Panc1 (cell line): ENCODE measurements around the gene PPM1M. TPM values are rescaled to one million over a fixed set of nuclear protein-coding genes. Genes with fewer than 3 reads are reported as not detected.

Experiments
- ATAC-seq: fragments of 200-7000 bp; cut with Tn5 transposase; 2 replicates; pipeline ENCODE4 v1.9.1; 2020; ENCODE audit warnings: mild to moderate bottlenecking, moderate library complexity
- BruUV-seq: library from RNA; stranded (reverse); fragments of 400-500 nt; replicated peaks from 2 replicates; lab custom pipeline; 2021; lab: Mats Ljungman, UMichigan
- CTCF ChIA-PET: fragments of 300-600 bp; sonication (Branson Sonifier 250); formaldehyde crosslinking; loops from one replicate; lab custom pipeline; 2022; ENCODE audit warnings: antibody characterized with exemption; lab: Charles Lee
- POLR2A ChIA-PET: fragments of 300-600 bp; sonication (Branson Sonifier 250); formaldehyde crosslinking; loops from one replicate; lab custom pipeline; 2022; ENCODE audit warnings: antibody characterized with exemption; lab: Charles Lee
- DNase-seq: peaks from one replicate; pipeline ENCODE4 v3.0.0-alpha.2; 2010; ENCODE audit warnings: low read depth, low spot score
- H3K27ac ChIP-seq: 2 replicates; pipeline ENCODE4 v1.5.1; 2011; ENCODE audit warnings: mild to moderate bottlenecking, low read length, inconsistent platforms
- H3K27me3 ChIP-seq: fragments of 200-500 bp; sonication (Bioruptor generic); 2 replicates; pipeline ENCODE4 v1.6.0; 2014; ENCODE audit warnings: low read length, inconsistent platforms; ENCODE audit not compliant: control insufficient read depth, insufficient read depth
- H3K36me3 ChIP-seq: fragments of 200-500 bp; sonication (Bioruptor generic); 2 replicates; pipeline ENCODE4 v1.5.1; 2014; ENCODE audit warnings: inconsistent platforms, mild to moderate bottlenecking, low read length, moderate library complexity; ENCODE audit not compliant: control insufficient read depth, insufficient read depth
- H3K4me1 ChIP-seq: 2 replicates; pipeline ENCODE4 v1.5.1; 2011; ENCODE audit warnings: inconsistent platforms, mild to moderate bottlenecking, low read length, moderate library complexity; ENCODE audit not compliant: control insufficient read depth, insufficient read depth
- H3K4me3 ChIP-seq, 2 experiments: 2 replicates each; pipeline ENCODE4 v1.5.1; 2011 to 2012; ENCODE audit warnings: low read depth in 2 of 2, low read length in 2 of 2, mild to moderate bottlenecking in 2 of 2, inconsistent platforms in 1 of 2, moderate library complexity in 1 of 2
- H3K9me3 ChIP-seq: fragments of 200-500 bp; sonication (Bioruptor generic); 2 replicates; pipeline ENCODE4 v1.5.1; 2014; ENCODE audit warnings: low read depth, mild to moderate bottlenecking, inconsistent platforms, low read length, moderate library complexity; ENCODE audit not compliant: control insufficient read depth, insufficient read depth
- POLR2AphosphoS5 ChIP-seq: IDR thresholded peaks from 2 replicates; pipeline ENCODE4 v1.6.1; 2012; ENCODE audit warnings: mild to moderate bottlenecking, low read depth, low read length, moderate library complexity
- SIN3A ChIP-seq: IDR thresholded peaks from 2 replicates; pipeline ENCODE4 v1.6.1; 2012; ENCODE audit warnings: low read depth, mild to moderate bottlenecking, low read length, moderate library complexity, borderline replicate concordance; ENCODE audit not compliant: insufficient read depth
- TCF7L2 ChIP-seq: IDR thresholded peaks from 2 replicates; pipeline ENCODE4 v1.6.1; 2011; ENCODE audit warnings: mild to moderate bottlenecking, low read depth, low read length, inconsistent platforms
- in situ Hi-C: cut with HindIII; loops from 2 replicates; pipeline ENCODE4 v1.10.0; 2016; ENCODE audit warnings: low sequenced_read_pairs, low pct_unique_long_range_greater_than_20kb
- intact Hi-C: fragments of 100-400 bp; cut with micrococcal nuclease; formaldehyde crosslinking; loops from one replicate; pipeline ENCODE4 v1.10.0; 2022; ENCODE audit not compliant: unreplicated experiment
- total RNA-seq: library from RNA; stranded (reverse); gene quantifications from one replicate; pipeline ENCODE4 v1.2.1, GENCODE V29; 2021; ENCODE audit not compliant: unreplicated experiment
- TF ChIP-seq, protein P1 (sequence below): fragments of 450-650 bp; IDR thresholded peaks from 2 replicates; pipeline ENCODE4 v1.5.1; 2017; ENCODE audit warnings: mild to moderate bottlenecking
- TF ChIP-seq, protein P2 (sequence below), 2 experiments: IDR thresholded peaks; 2 replicates each; pipeline ENCODE4 v1.6.1; 2011 to 2012; ENCODE audit warnings: low read depth in 2 of 2, control low read depth in 1 of 2, low read length in 1 of 2, mild to moderate bottlenecking in 1 of 2, moderate library complexity in 1 of 2; ENCODE audit not compliant: insufficient read depth in 1 of 2

Gene PPM1M
- total RNA-seq, 1 experiment from 2014 or later: 9.7 TPM

DNA sequence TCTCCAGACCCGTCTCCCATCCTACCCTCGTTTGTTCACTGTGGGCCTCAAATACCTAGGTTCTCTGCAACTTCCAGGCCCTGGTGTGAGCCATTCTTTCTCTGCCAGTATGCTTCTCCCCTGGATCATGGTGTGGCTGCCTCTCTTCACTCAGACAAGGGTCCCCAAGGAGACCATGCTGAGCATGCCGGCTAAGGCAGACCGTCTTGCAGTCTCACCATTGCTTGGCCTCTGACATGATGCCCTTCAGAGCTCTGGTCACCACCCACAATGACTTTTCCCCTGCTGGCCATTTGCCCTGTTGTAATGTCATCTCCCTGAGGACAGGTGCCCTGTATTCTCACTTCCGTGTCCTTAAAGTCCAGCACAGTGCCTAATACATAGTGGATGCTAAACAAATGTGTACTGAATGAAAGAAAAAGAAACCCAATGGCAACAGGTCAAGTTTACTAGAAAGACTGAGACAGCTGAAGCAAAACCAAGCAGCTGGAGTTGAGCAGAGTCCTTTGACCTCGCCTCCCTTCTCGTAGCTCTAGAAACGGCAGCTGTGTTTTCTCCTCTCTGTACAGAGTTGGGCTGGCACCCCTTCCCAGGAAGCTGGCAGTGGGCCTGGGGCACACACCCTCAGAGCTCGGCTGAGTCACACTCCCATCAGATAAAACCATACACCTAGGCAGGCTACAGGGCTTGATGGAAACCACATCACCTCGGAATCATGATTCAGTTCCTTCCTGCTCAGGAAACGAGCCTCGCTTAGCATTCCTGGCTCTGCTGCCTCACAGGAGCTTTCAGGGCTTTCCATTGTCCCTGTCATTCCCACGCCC is 28.8 kb upstream of the PPM1M start:
- H3K27me3 ChIP-seq: no peaks in the 10 kb centered on the region
- peak overlapping the region; percentile 61 for H3K27ac ChIP-seq
- ChIA-PET POLR2A (no interaction called here), CTCF (interaction anchor here (0.7 to 0.9 kb wide), 2 partner anchors 15 to 163 kb away, joined by 3 read pairs; no protein-coding TSS in a partner anchor)
- intact Hi-C loops (no loop called here), in situ Hi-C loops (no loop called here)
- H3K36me3 ChIP-seq: peaks cover under 1% of the 10 kb centered on the region; the same call in 1 of the 2 replicates
- no peak overlapping the region for H3K4me3 ChIP-seq
- DNase-seq: peak; percentile 59
- no TSS peak for BruUV-seq
- TF ChIP-seq, protein P1, sequence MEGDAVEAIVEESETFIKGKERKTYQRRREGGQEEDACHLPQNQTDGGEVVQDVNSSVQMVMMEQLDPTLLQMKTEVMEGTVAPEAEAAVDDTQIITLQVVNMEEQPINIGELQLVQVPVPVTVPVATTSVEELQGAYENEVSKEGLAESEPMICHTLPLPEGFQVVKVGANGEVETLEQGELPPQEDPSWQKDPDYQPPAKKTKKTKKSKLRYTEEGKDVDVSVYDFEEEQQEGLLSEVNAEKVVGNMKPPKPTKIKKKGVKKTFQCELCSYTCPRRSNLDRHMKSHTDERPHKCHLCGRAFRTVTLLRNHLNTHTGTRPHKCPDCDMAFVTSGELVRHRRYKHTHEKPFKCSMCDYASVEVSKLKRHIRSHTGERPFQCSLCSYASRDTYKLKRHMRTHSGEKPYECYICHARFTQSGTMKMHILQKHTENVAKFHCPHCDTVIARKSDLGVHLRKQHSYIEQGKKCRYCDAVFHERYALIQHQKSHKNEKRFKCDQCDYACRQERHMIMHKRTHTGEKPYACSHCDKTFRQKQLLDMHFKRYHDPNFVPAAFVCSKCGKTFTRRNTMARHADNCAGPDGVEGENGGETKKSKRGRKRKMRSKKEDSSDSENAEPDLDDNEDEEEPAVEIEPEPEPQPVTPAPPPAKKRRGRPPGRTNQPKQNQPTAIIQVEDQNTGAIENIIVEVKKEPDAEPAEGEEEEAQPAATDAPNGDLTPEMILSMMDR: no peak
- TF ChIP-seq, protein P2, sequence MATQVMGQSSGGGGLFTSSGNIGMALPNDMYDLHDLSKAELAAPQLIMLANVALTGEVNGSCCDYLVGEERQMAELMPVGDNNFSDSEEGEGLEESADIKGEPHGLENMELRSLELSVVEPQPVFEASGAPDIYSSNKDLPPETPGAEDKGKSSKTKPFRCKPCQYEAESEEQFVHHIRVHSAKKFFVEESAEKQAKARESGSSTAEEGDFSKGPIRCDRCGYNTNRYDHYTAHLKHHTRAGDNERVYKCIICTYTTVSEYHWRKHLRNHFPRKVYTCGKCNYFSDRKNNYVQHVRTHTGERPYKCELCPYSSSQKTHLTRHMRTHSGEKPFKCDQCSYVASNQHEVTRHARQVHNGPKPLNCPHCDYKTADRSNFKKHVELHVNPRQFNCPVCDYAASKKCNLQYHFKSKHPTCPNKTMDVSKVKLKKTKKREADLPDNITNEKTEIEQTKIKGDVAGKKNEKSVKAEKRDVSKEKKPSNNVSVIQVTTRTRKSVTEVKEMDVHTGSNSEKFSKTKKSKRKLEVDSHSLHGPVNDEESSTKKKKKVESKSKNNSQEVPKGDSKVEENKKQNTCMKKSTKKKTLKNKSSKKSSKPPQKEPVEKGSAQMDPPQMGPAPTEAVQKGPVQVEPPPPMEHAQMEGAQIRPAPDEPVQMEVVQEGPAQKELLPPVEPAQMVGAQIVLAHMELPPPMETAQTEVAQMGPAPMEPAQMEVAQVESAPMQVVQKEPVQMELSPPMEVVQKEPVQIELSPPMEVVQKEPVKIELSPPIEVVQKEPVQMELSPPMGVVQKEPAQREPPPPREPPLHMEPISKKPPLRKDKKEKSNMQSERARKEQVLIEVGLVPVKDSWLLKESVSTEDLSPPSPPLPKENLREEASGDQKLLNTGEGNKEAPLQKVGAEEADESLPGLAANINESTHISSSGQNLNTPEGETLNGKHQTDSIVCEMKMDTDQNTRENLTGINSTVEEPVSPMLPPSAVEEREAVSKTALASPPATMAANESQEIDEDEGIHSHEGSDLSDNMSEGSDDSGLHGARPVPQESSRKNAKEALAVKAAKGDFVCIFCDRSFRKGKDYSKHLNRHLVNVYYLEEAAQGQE (IDR thresholded peaks at IDR 0.05; ENCODE audit: insufficient read depth in 1 of 2, low read depth in 2 of 2, low read length in 1 of 2): no peak
- H3K4me1 ChIP-seq: peaks cover 19% of the 10 kb centered on the region
- peak; percentile 86 for ATAC-seq
- no peaks in the 10 kb centered on the region for H3K9me3 ChIP-seq

DNA sequence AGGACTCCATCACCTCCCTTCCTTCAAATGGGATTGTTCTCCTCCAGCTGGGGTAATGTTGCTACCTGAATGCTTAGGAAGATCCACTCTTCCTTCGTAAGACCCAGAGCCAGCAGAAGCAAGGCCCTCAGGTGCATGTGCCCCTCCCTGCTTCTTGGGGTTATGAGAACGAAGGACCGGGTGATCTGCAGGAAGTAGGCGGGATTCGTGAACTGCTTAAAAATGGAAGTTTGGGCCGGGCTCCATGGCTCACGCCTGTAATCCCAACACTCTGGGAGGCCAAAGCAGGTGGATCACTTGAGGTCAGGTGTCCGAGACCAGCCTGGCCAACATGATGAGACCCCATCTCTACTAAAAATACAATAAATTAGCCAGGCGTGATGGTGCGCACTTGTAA is 28.2 kb upstream of the PPM1M start:
- H3K36me3 ChIP-seq: no peaks in the 10 kb centered on the region
- DNase-seq: no peak
- POLR2A ChIA-PET: no interaction called here
- CTCF ChIA-PET: interaction anchor here (0.7 to 0.9 kb wide), 2 partner anchors 14 to 162 kb away, joined by 3 read pairs; no protein-coding TSS in a partner anchor
- ATAC-seq: no peak
- H3K9me3 ChIP-seq: no peaks in the 10 kb centered on the region
- H3K4me1 ChIP-seq: peaks cover 19% of the 10 kb centered on the region
- in situ Hi-C loops: no loop called here
- H3K27me3 ChIP-seq: no peaks in the 10 kb centered on the region
- H3K4me3 ChIP-seq: no peak overlapping the region
- peak overlapping the region; percentile 61 for H3K27ac ChIP-seq
- intact Hi-C loops: no loop called here
- TF ChIP-seq, protein P1: no peak
- TF ChIP-seq, protein P2 (IDR thresholded peaks at IDR 0.05; ENCODE audit: insufficient read depth in 1 of 2, low read depth in 2 of 2, low read length in 1 of 2): no peak
- TF ChIP-seq POLR2AphosphoS5: no peak
- TF ChIP-seq SIN3A: no peak
- no peak for TF ChIP-seq TCF7L2
- no TSS peak for BruUV-seq
